Measurements from ENCODE around the gene THADA.
"Not testable (repeated sequence)": the region's sequence is repeated elsewhere in the genome, so short reads cannot be mapped to it uniquely, and the experiment has no call there.

Gene THADA

GRCh38 chr2:43551990-43552389 lies 43.8 kb downstream of the THADA start:
- intact Hi-C loops (cut with DNase I): no loop called here
- no peak for DNase-seq

- intact Hi-C loops (cut with DNase I); DNase-seq: not testable (repeated sequence)
Observed at GRCh38 chr2:43548381-43548780, 47.5 kb downstream of the THADA start.

- no peak for DNase-seq
- intact Hi-C loops (cut with DNase I): no loop called here
Observed at GRCh38 chr2:43542285-43542933, 53.4 kb downstream of the THADA start.

GRCh38 chr2:43541165-43541564 lies 54.7 kb downstream of the THADA start:
- DNase-seq: no peak
- intact Hi-C loops (cut with DNase I): no loop called here

GRCh38 chr2:43540021-43540779 lies 55.6 kb downstream of the THADA start:
- intact Hi-C loops (cut with DNase I): no loop called here
- no peak for DNase-seq

GRCh38 chr2:43539436-43539835 lies 56.4 kb downstream of the THADA start:
- intact Hi-C loops (cut with DNase I): no loop called here
- no peak for DNase-seq

GRCh38 chr2:43538034-43538670 lies 57.7 kb downstream of the THADA start:
- DNase-seq: no peak
- intact Hi-C loops (cut with DNase I): no loop called here

GRCh38 chr2:43537137-43537536 lies 58.7 kb downstream of the THADA start:
- intact Hi-C loops (cut with DNase I): no loop called here

GRCh38 chr2:43534569-43534968 lies 61.3 kb downstream of the THADA start:
- DNase-seq: no peak
- intact Hi-C loops (cut with DNase I): no loop called here

More at GRCh38 chr2:43537137-43537536, 58.7 kb downstream of the THADA start:
- DNase-seq: no peak

GRCh38 chr2:43532572-43532971 lies 63.3 kb downstream of the THADA start:
- DNase-seq; intact Hi-C loops (cut with DNase I): not testable (repeated sequence)

- intact Hi-C loops (cut with DNase I): no loop called here
Observed at GRCh38 chr2:43531251-43531650, 64.6 kb downstream of the THADA start.

GRCh38 chr2:43526994-43527393 lies 68.8 kb downstream of the THADA start:
- DNase-seq: no peak
- intact Hi-C loops (cut with DNase I): no loop called here

More at GRCh38 chr2:43531251-43531650, 64.6 kb downstream of the THADA start:
- no peak for DNase-seq

- DNase-seq: no peak
- intact Hi-C loops (cut with DNase I): no loop called here
Observed at GRCh38 chr2:43525506-43525905, 70.3 kb downstream of the THADA start.

- no peak for DNase-seq
- intact Hi-C loops (cut with DNase I): no loop called here
Observed at GRCh38 chr2:43524177-43524965, 71.5 kb downstream of the THADA start.

GRCh38 chr2:43522177-43522576 lies 73.7 kb downstream of the THADA start:
- intact Hi-C loops (cut with DNase I): no loop called here
- no peak for DNase-seq

GRCh38 chr2:43521568-43521967 lies 74.3 kb downstream of the THADA start:
- intact Hi-C loops (cut with DNase I): no loop called here
- DNase-seq: no peak

- intact Hi-C loops (cut with DNase I): no loop called here
- no peak for DNase-seq
Observed at GRCh38 chr2:43520919-43521318, 74.9 kb downstream of the THADA start.

- DNase-seq: no peak
- intact Hi-C loops (cut with DNase I): no loop called here
Observed at GRCh38 chr2:43519643-43520221, 76.1 kb downstream of the THADA start.

- DNase-seq: no peak
- intact Hi-C loops (cut with DNase I): no loop called here
Observed at GRCh38 chr2:43518718-43519117, 77.1 kb downstream of the THADA start.

All from head of caudate nucleus (tissue), 42 donors.